ENCODE data around the gene STIM2.

The STIM2 gene

GRCh38 chr4:26877961-26878360 lies 17.3 kb downstream of the STIM2 start:
- Histone ChIP-seq H3K79me2 (ENCODE audit: insufficient read depth, low read length) (peaks cover 63% of the 10 kb centered on the region), H2AFZ (ENCODE audit: low read length) (no peak overlapping the region), H3K36me3 (ENCODE audit: insufficient read depth, low read length) (no peaks in the 10 kb centered on the region; the same call in 1 of the 2 replicates), H3K9me3 (ENCODE audit: insufficient read depth, low read depth, low read length) (no peaks in the 10 kb centered on the region), H3K27me3 (ENCODE audit: insufficient read depth, low read length, poor library complexity, severe bottlenecking) (no peaks in the 10 kb centered on the region), H3K9me2 (replicated peaks; ENCODE audit: low read depth, low read length) (no peaks in the 10 kb centered on the region), H3K9ac (ENCODE audit: low read depth, low read length, poor library complexity, severe bottlenecking) (no peak overlapping the region), H4K20me1 (ENCODE audit: insufficient read depth, low read length, poor library complexity, severe bottlenecking) (peaks cover 10% of the 10 kb centered on the region), H3K4me2 (ENCODE audit: low read depth, low read length, poor library complexity, severe bottlenecking) (no peak overlapping the region), H3K4me1 (ENCODE audit: insufficient read depth, low read length, poor library complexity, severe bottlenecking) (peaks cover 11% of the 10 kb centered on the region), H3F3A (ENCODE audit: low read depth) (no peaks in the 10 kb centered on the region), H3K4me3 (ENCODE audit: low read length, poor library complexity, severe bottlenecking) (no peak overlapping the region)
- TF ChIP-seq, protein P1, sequence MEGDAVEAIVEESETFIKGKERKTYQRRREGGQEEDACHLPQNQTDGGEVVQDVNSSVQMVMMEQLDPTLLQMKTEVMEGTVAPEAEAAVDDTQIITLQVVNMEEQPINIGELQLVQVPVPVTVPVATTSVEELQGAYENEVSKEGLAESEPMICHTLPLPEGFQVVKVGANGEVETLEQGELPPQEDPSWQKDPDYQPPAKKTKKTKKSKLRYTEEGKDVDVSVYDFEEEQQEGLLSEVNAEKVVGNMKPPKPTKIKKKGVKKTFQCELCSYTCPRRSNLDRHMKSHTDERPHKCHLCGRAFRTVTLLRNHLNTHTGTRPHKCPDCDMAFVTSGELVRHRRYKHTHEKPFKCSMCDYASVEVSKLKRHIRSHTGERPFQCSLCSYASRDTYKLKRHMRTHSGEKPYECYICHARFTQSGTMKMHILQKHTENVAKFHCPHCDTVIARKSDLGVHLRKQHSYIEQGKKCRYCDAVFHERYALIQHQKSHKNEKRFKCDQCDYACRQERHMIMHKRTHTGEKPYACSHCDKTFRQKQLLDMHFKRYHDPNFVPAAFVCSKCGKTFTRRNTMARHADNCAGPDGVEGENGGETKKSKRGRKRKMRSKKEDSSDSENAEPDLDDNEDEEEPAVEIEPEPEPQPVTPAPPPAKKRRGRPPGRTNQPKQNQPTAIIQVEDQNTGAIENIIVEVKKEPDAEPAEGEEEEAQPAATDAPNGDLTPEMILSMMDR (conservative IDR thresholded peaks at IDR 0.05; ENCODE audit: low read length): no peak
- TF ChIP-seq EZH2phosphoT487 (IDR thresholded peaks at IDR 0.05; ENCODE audit: borderline replicate concordance): no peak

DNA sequence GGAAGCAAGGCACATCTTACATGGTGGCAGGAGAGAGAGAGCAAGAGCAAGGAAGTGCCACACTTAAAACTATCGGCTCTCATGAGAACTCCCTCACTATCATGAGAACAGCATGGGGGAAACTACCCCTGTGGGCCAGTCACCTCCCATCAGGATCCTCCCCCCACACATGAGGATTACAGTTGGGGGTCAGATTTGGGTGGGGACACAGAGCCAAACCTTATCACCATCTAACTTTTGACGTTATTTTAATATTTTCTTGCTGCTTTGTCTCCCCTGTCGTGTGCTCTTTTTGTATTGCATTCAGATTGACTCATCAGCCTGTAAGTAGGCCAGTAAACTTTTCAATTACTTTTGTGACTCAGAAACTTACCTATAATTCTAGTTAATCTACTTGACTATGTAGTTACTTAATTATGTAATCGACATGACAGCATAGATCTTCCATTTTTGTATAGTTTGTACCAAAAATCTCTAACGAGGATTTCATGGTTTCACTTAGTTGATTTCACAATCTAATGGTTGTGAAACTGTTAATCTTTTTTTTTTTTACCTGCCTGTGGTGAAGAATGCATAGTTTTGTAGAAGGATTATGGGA lies 18.3 kb downstream of the STIM2 start:
- H3K9me2 ChIP-seq (replicated peaks; ENCODE audit: low read depth, low read length): no peaks in the 10 kb centered on the region
- H3K79me2 ChIP-seq (ENCODE audit: insufficient read depth, low read length): peaks cover 67% of the 10 kb centered on the region
- H3K27me3 ChIP-seq (ENCODE audit: insufficient read depth, low read length, poor library complexity, severe bottlenecking): no peaks in the 10 kb centered on the region
- no peak overlapping the region for H3K4me2 ChIP-seq (ENCODE audit: low read depth, low read length, poor library complexity, severe bottlenecking)
- H3K36me3 ChIP-seq (ENCODE audit: insufficient read depth, low read length): no peaks in the 10 kb centered on the region; the same call in 1 of the 2 replicates
- H3K4me1 ChIP-seq (ENCODE audit: insufficient read depth, low read length, poor library complexity, severe bottlenecking): peaks cover 8% of the 10 kb centered on the region
- no peaks in the 10 kb centered on the region for H3K9me3 ChIP-seq (ENCODE audit: insufficient read depth, low read depth, low read length)
- H2AFZ ChIP-seq (ENCODE audit: low read length): no peak overlapping the region
- no peak overlapping the region for H3K4me3 ChIP-seq (ENCODE audit: low read length, poor library complexity, severe bottlenecking)
- no peak overlapping the region for H3K9ac ChIP-seq (ENCODE audit: low read depth, low read length, poor library complexity, severe bottlenecking)
- H3F3A ChIP-seq (ENCODE audit: low read depth): no peaks in the 10 kb centered on the region
- TF ChIP-seq, protein P1 (conservative IDR thresholded peaks at IDR 0.05; ENCODE audit: low read length): no peak
- no peak for TF ChIP-seq EZH2phosphoT487 (IDR thresholded peaks at IDR 0.05; ENCODE audit: borderline replicate concordance)
- H4K20me1 ChIP-seq (ENCODE audit: insufficient read depth, low read length, poor library complexity, severe bottlenecking): peaks cover 7% of the 10 kb centered on the region

DNA sequence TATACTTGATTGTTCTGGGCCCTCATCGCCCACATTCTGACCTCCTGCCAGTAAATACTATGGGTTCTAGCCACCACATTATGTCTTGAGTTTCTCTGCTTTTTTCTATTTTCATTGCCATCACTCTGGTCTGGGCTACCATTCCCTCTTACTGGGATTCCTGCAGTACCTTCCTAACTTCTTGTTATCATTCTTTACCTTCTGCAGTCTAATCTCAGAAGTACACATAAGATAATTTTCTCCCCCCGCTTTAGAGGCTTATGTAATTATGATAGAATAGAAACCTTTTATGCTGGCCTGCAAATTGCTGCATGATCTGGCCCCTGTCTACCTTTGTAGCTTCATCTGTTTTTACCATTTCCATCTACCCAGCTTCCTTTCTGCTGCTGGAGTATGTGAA lies 19.2 kb downstream of the STIM2 start:
- Histone ChIP-seq H3F3A (ENCODE audit: low read depth) (no peaks in the 10 kb centered on the region), H3K4me2 (ENCODE audit: low read depth, low read length, poor library complexity, severe bottlenecking) (no peak overlapping the region), H4K20me1 (ENCODE audit: insufficient read depth, low read length, poor library complexity, severe bottlenecking) (peaks cover 7% of the 10 kb centered on the region)

More for the DNA sequence above, 19.2 kb downstream of the STIM2 start:
- TF ChIP-seq, protein P1 (conservative IDR thresholded peaks at IDR 0.05; ENCODE audit: low read length): no peak
- no peak for TF ChIP-seq EZH2phosphoT487 (IDR thresholded peaks at IDR 0.05; ENCODE audit: borderline replicate concordance)
- Histone ChIP-seq H3K36me3 (ENCODE audit: insufficient read depth, low read length) (no peaks in the 10 kb centered on the region; the same call in 1 of the 2 replicates), H3K79me2 (ENCODE audit: insufficient read depth, low read length) (peaks cover 70% of the 10 kb centered on the region), H3K9ac (ENCODE audit: low read depth, low read length, poor library complexity, severe bottlenecking) (no peak overlapping the region), H3K4me3 (ENCODE audit: low read length, poor library complexity, severe bottlenecking) (no peak overlapping the region), H3K27me3 (ENCODE audit: insufficient read depth, low read length, poor library complexity, severe bottlenecking) (no peaks in the 10 kb centered on the region), H3K9me3 (ENCODE audit: insufficient read depth, low read depth, low read length) (no peaks in the 10 kb centered on the region), H3K4me1 (ENCODE audit: insufficient read depth, low read length, poor library complexity, severe bottlenecking) (peaks cover 16% of the 10 kb centered on the region), H2AFZ (ENCODE audit: low read length) (no peak overlapping the region), H3K9me2 (replicated peaks; ENCODE audit: low read depth, low read length) (no peaks in the 10 kb centered on the region)
